Erythroblast (primary cell): ENCODE results near the gene DEGS2.

ENCODE experiments used
- GATA1 ChIP-seq: IDR thresholded peaks from 2 replicates; pipeline ENCODE4 v1.6.1; 2011; ENCODE audit warnings: low read depth, mild to moderate bottlenecking, control low read depth, low read length, moderate library complexity
- POLR2A ChIP-seq: IDR thresholded peaks from 2 replicates; pipeline ENCODE4 v1.6.1; 2011; ENCODE audit warnings: mild to moderate bottlenecking, low read length

GRCh38 chr14:100103250-100104005 is 56.0 kb downstream of the DEGS2 start:
- TF ChIP-seq POLR2A (no peak), GATA1 (no peak)
